Hepatocyte (in vitro differentiated cells): ENCODE measurements around the gene CAPZB. TPM values are rescaled to one million over a fixed set of nuclear protein-coding genes. Genes with fewer than 3 reads are reported as not detected.

Source experiments
- DNase-seq: peaks from one replicate; pipeline ENCODE4 v3.0.0-alpha.2; 2016; ENCODE audit warnings: low spot score
- H2AFZ ChIP-seq: fragments of 200-600 bp; sonication (generic); 2 replicates; pipeline ENCODE4 v1.6.0; 2016; ENCODE audit warnings: antibody characterized with exemption, mild to moderate bottlenecking
- H3K27ac ChIP-seq: fragments of 200-600 bp; sonication (generic); 2 replicates; pipeline ENCODE4 v1.5.1; 2016; ENCODE audit warnings: mild to moderate bottlenecking
- H3K27me3 ChIP-seq: fragments of 200-600 bp; sonication (generic); 2 replicates; pipeline ENCODE4 v1.6.1; 2016
- H3K36me3 ChIP-seq: fragments of 200-600 bp; sonication (generic); replicated peaks from 2 replicates; pipeline ENCODE4 v1.5.1; 2016; ENCODE audit warnings: low read depth; ENCODE audit not compliant: insufficient read depth
- H3K4me1 ChIP-seq: fragments of 200-600 bp; sonication (generic); 2 replicates; pipeline ENCODE4 v1.5.1; 2016; ENCODE audit warnings: mild to moderate bottlenecking, moderate library complexity; ENCODE audit not compliant: insufficient read depth
- H3K4me2 ChIP-seq: fragments of 200-600 bp; sonication (generic); 2 replicates; pipeline ENCODE4 v1.6.0; 2016
- H3K4me3 ChIP-seq: fragments of 200-600 bp; sonication (generic); 2 replicates; pipeline ENCODE4 v1.5.1; 2016; ENCODE audit warnings: mild to moderate bottlenecking
- H3K79me2 ChIP-seq: fragments of 200-600 bp; sonication (generic); 2 replicates; pipeline ENCODE4 v1.6.0; 2017; ENCODE audit warnings: mild to moderate bottlenecking
- H3K9me2 ChIP-seq: fragments of 200-600 bp; sonication (generic); replicated peaks from 2 replicates; pipeline ENCODE4 v1.6.0; 2017; ENCODE audit warnings: mild to moderate bottlenecking; ENCODE audit not compliant: insufficient read depth
- H3K9me3 ChIP-seq: fragments of 200-600 bp; sonication (generic); 2 replicates; pipeline ENCODE4 v1.5.1; 2016; ENCODE audit warnings: low read depth, mild to moderate bottlenecking
- H4K20me1 ChIP-seq: fragments of 200-600 bp; sonication (generic); 2 replicates; pipeline ENCODE4 v1.6.0; 2016; ENCODE audit warnings: mild to moderate bottlenecking; ENCODE audit not compliant: insufficient read depth, poor library complexity, severe bottlenecking
- EZH2 ChIP-seq: fragments of 200-600 bp; sonication (generic); IDR thresholded peaks from 2 replicates; pipeline ENCODE4 v1.6.1; 2016; ENCODE audit warnings: antibody characterized with exemption, mild to moderate bottlenecking, borderline replicate concordance
- EZH2phosphoT487 ChIP-seq: fragments of 200-600 bp; sonication (generic); IDR thresholded peaks from one replicate; pipeline ENCODE4 v1.6.1; 2018; ENCODE audit warnings: antibody characterized with exemption, mild to moderate bottlenecking, low read depth, moderate library complexity; ENCODE audit not compliant: unreplicated experiment, severe bottlenecking
- WGBS: methylation state at CpG from one replicate; pipeline ENCODE4 v1.1.6; 2016; ENCODE audit warnings: low lambda C conversion rate; ENCODE audit errors: missing lambda C conversion rate; 5-methylcytosine and 5-hydroxymethylcytosine counted together
- polyA plus RNA-seq: library from polyadenylated mRNA; unstranded; fragments of >200 nt; fragmentation: Nextera tagmentation; extraction: Ambion mirVana; gene quantifications from 2 replicates; pipeline ENCODE4 v1.2.1, GENCODE V29; 2016
- total RNA-seq: library from RNA; depleted of rRNA; stranded (reverse); fragments of >200 nt; gene quantifications from 2 replicates; pipeline ENCODE4 v1.2.3, GENCODE V29; 2014
- TF ChIP-seq, protein P1 (sequence below): fragments of 200-600 bp; sonication (generic); IDR thresholded peaks from 2 replicates; pipeline ENCODE4 v1.5.1; 2016; ENCODE audit warnings: antibody characterized with exemption, mild to moderate bottlenecking; ENCODE audit not compliant: poor library complexity

CAPZB gene
- total and polyA plus RNA-seq, 2 experiments from 2014 or later: 139 to 261 TPM

GRCh38 chr1:19407494-19408096 lies 77.7 kb downstream of the CAPZB start:
- Histone ChIP-seq H3K27me3 (no peaks in the 10 kb centered on the region), H3K4me1 (peaks cover 10% of the 10 kb centered on the region), H2AFZ (no peak overlapping the region), H3K27ac (no peak overlapping the region), H3K79me2 (peaks cover 84% of the 10 kb centered on the region), H3K4me2 (no peak overlapping the region), H3K36me3 (no peaks in the 10 kb centered on the region), H4K20me1 (peaks cover 35% of the 10 kb centered on the region), H3K9me2 (no peaks in the 10 kb centered on the region), H3K4me3 (no peak overlapping the region), H3K9me3 (no peaks in the 10 kb centered on the region)
- 58% methylated on average over 8 of the region's 8 CpGs for WGBS
- no peak for DNase-seq
- TF ChIP-seq EZH2 (no peak), EZH2phosphoT487 (no peak)
- TF ChIP-seq, protein P1, sequence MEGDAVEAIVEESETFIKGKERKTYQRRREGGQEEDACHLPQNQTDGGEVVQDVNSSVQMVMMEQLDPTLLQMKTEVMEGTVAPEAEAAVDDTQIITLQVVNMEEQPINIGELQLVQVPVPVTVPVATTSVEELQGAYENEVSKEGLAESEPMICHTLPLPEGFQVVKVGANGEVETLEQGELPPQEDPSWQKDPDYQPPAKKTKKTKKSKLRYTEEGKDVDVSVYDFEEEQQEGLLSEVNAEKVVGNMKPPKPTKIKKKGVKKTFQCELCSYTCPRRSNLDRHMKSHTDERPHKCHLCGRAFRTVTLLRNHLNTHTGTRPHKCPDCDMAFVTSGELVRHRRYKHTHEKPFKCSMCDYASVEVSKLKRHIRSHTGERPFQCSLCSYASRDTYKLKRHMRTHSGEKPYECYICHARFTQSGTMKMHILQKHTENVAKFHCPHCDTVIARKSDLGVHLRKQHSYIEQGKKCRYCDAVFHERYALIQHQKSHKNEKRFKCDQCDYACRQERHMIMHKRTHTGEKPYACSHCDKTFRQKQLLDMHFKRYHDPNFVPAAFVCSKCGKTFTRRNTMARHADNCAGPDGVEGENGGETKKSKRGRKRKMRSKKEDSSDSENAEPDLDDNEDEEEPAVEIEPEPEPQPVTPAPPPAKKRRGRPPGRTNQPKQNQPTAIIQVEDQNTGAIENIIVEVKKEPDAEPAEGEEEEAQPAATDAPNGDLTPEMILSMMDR: no peak

DNA sequence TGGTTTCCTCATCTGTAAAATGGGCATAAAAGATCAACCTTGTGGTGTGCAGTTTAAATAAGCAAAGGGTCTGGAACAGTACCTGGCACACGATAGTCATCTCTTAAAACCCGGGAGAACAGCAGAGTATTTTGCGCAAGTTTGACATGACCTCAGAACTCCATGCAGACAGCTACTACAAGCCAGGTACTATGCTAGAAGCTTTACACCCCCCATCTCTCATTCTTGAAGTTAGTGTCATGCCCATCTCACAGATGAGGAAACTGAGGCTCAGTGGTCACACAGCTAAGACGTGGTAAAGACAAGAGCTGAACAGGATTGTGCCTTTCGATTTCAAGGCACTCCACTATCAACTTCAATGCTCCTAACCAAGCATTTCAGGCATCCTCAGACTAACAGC lies 78.7 kb downstream of the CAPZB start:
- H3K4me1 ChIP-seq: peaks cover 6% of the 10 kb centered on the region
- peaks cover 85% of the 10 kb centered on the region for H3K79me2 ChIP-seq
- DNase-seq: no peak
- H3K4me3 ChIP-seq: no peak overlapping the region
- no peaks in the 10 kb centered on the region for H3K36me3 ChIP-seq
- H4K20me1 ChIP-seq: peaks cover 39% of the 10 kb centered on the region
- peak overlapping the region; percentile 11 for H3K27ac ChIP-seq
- H3K9me3 ChIP-seq: no peaks in the 10 kb centered on the region
- no peak for TF ChIP-seq EZH2phosphoT487
- TF ChIP-seq, protein P1: no peak
- no peak for TF ChIP-seq EZH2
- no peak overlapping the region for H2AFZ ChIP-seq
- no peaks in the 10 kb centered on the region for H3K27me3 ChIP-seq
- no peak overlapping the region for H3K4me2 ChIP-seq
- no peaks in the 10 kb centered on the region for H3K9me2 ChIP-seq
- 94% methylated on average over 5 of the region's 5 CpGs for WGBS

DNA sequence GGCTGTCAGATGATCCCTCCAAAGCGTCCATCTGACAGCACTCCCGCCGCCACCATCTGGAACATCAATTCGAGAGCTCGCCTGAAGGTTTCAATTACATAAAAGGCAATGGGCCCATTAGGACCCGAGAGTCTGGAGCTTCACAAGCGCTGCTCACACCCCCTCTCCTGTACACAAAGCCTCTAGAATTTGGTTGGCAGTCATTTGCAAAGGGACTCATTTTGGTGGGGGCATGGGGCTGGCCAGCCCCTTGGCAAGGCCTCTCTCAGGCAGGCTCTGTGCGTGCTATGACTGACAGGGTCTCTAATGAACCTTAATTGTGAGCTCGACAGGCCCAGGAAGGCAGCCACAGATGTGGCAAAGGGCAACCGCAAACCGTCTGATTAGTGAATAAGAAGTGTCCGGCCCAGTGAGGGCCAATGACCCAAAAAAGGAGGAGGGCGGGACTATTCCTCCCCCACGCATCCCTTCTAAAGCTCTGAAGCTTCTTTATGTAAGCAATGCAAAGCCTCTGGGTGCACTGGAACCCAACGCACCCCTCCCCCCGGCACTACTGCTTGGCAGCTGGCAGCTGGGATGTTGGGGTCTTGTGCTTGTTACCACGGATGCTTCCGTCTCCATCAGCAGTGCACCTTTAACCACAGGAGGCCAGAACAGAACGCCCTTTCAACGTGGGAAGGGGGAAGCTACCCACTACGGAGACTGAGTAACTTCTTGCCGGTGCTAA lies 79.4 kb downstream of the CAPZB start:
- no peaks in the 10 kb centered on the region for H3K27me3 ChIP-seq
- H3K79me2 ChIP-seq: peaks cover 85% of the 10 kb centered on the region
- H3K4me2 ChIP-seq: peak overlapping the region; percentile 5
- no peaks in the 10 kb centered on the region for H3K9me3 ChIP-seq
- peak overlapping the region; percentile 11 for H3K27ac ChIP-seq
- 42% methylated on average over 22 of the region's 22 CpGs for WGBS
- TF ChIP-seq EZH2phosphoT487 (no peak), EZH2 (no peak)
- TF ChIP-seq, protein P1: no peak
- H3K36me3 ChIP-seq: no peaks in the 10 kb centered on the region
- peaks cover 39% of the 10 kb centered on the region for H4K20me1 ChIP-seq
- H3K4me3 ChIP-seq: no peak overlapping the region
- no peaks in the 10 kb centered on the region for H3K9me2 ChIP-seq
- DNase-seq: peak; percentile 47
- no peak overlapping the region for H2AFZ ChIP-seq
- H3K4me1 ChIP-seq: peaks cover 10% of the 10 kb centered on the region
